ENCODE results near the gene TOM1L2.

Gene TOM1L2

GRCh38 chr17:17859909-17860765, 112.1 kb downstream of the TOM1L2 start:
- peak; percentile 82 for DNase-seq (ENCODE audit: low spot score)
- peak; percentile 99 for TF ChIP-seq CTCF (IDR thresholded peaks at IDR 0.05; ENCODE audit: extremely low read depth, insufficient read depth, missing control alignments)
- in situ Hi-C loops (cut with MboI; ENCODE audit: low pct_unique_long_range_greater_than_20kb, low sequenced_read_pairs, unreplicated experiment), result loop anchor here (10.0 kb wide), 1 partner anchor 185 kb away; no protein-coding TSS in a partner anchor

GRCh38 chr17:17857496-17857895, 114.7 kb downstream of the TOM1L2 start:
- DNase-seq (ENCODE audit: low spot score), result no peak
- in situ Hi-C loops (cut with MboI; ENCODE audit: low pct_unique_long_range_greater_than_20kb, low sequenced_read_pairs, unreplicated experiment), result no loop called here
- TF ChIP-seq CTCF (IDR thresholded peaks at IDR 0.05; ENCODE audit: extremely low read depth, insufficient read depth, missing control alignments), result no peak

GRCh38 chr17:17856386-17856785, 115.8 kb downstream of the TOM1L2 start:
- in situ Hi-C loops (cut with MboI; ENCODE audit: low pct_unique_long_range_greater_than_20kb, low sequenced_read_pairs, unreplicated experiment), result no loop called here
- TF ChIP-seq CTCF (IDR thresholded peaks at IDR 0.05; ENCODE audit: extremely low read depth, insufficient read depth, missing control alignments), result no peak
- DNase-seq (ENCODE audit: low spot score), result no peak

DNA sequence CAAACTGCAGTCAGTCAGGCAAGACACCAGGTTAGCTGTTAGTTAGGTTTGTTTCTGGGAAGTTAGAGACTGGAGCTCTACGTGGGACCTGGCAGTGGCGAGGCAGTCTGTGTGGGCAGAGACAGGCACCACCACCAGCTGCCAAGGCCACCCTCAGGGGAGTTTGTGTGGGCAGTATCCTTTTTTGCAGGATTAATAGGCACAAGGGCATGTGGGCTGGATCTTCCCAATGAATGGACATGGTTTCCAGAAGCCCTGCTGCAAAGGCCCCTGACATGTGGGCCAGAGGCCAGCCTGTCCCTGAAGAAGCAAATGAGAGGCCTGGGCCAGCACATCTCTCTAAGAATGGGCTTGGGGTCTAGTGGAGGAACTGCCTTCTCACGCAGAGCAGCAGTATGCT, 116.2 kb downstream of the TOM1L2 start:
- no peak for DNase-seq (ENCODE audit: low spot score)
- in situ Hi-C loops (cut with MboI; ENCODE audit: low pct_unique_long_range_greater_than_20kb, low sequenced_read_pairs, unreplicated experiment), result no loop called here
- TF ChIP-seq CTCF (IDR thresholded peaks at IDR 0.05; ENCODE audit: extremely low read depth, insufficient read depth, missing control alignments), result no peak

- DNase-seq (ENCODE audit: low spot score), result no peak
- no peak for TF ChIP-seq CTCF (IDR thresholded peaks at IDR 0.05; ENCODE audit: extremely low read depth, insufficient read depth, missing control alignments)
- in situ Hi-C loops (cut with MboI; ENCODE audit: low pct_unique_long_range_greater_than_20kb, low sequenced_read_pairs, unreplicated experiment), result no loop called here
Observed at GRCh38 chr17:17853811-17854447, 118.3 kb downstream of the TOM1L2 start.

GRCh38 chr17:17852930-17853329, 119.3 kb downstream of the TOM1L2 start:
- no peak for DNase-seq (ENCODE audit: low spot score)
- in situ Hi-C loops (cut with MboI; ENCODE audit: low pct_unique_long_range_greater_than_20kb, low sequenced_read_pairs, unreplicated experiment), result no loop called here
- TF ChIP-seq CTCF (IDR thresholded peaks at IDR 0.05; ENCODE audit: extremely low read depth, insufficient read depth, missing control alignments), result no peak
